ENCODE results near the gene RAD51B. TPM values are rescaled to one million over a fixed set of nuclear protein-coding genes. Genes with fewer than 3 reads are reported as not detected.
A peak's percentile ranks its signal among the peaks of the same experiment; 100 is the strongest.

RAD51B gene
- total RNA-seq, 2 donors from 2014 or later: 9.3 to 12.1 TPM

DNA sequence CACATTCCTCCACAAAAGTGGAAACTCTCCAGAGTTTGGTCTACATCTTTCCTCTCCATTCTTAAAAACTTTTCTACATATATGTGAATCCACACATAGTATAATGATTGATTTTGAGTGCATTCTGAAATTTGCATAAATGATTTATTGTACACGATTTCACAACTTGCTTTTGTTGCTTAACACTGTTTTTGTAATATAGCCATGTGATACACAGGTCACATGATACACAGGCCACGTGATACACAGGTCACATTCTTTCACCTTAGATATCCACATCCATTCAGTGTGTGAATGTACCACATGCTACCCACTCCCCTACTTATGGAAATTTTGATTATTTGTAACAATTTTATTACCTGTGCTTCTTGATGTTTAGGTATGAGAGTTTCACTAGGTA lies 654.2 kb downstream of the RAD51B start:
- H3K27me3 ChIP-seq (replicated peaks; ENCODE audit: insufficient read depth): no peaks in the 10 kb centered on the region
- H3K27ac ChIP-seq: no peak overlapping the region
- TF ChIP-seq, protein P1, sequence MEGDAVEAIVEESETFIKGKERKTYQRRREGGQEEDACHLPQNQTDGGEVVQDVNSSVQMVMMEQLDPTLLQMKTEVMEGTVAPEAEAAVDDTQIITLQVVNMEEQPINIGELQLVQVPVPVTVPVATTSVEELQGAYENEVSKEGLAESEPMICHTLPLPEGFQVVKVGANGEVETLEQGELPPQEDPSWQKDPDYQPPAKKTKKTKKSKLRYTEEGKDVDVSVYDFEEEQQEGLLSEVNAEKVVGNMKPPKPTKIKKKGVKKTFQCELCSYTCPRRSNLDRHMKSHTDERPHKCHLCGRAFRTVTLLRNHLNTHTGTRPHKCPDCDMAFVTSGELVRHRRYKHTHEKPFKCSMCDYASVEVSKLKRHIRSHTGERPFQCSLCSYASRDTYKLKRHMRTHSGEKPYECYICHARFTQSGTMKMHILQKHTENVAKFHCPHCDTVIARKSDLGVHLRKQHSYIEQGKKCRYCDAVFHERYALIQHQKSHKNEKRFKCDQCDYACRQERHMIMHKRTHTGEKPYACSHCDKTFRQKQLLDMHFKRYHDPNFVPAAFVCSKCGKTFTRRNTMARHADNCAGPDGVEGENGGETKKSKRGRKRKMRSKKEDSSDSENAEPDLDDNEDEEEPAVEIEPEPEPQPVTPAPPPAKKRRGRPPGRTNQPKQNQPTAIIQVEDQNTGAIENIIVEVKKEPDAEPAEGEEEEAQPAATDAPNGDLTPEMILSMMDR (IDR thresholded peaks at IDR 0.05): no peak
- ATAC-seq (ENCODE audit: insufficient number of reproducible peaks, low FRiP score, low read depth) (no peak), DNase-seq (ENCODE audit: low spot score) (no peak)
- H3K9me3 ChIP-seq: no peaks in the 10 kb centered on the region
- no peak overlapping the region for H3K4me3 ChIP-seq
- H3K36me3 ChIP-seq: no peaks in the 10 kb centered on the region
- peaks cover 8 to 12% of the 10 kb centered on the region in 2 donors for H3K4me1 ChIP-seq (ENCODE audit: control insufficient read depth in 1 of 2, low read depth in 2 of 2)

DNA sequence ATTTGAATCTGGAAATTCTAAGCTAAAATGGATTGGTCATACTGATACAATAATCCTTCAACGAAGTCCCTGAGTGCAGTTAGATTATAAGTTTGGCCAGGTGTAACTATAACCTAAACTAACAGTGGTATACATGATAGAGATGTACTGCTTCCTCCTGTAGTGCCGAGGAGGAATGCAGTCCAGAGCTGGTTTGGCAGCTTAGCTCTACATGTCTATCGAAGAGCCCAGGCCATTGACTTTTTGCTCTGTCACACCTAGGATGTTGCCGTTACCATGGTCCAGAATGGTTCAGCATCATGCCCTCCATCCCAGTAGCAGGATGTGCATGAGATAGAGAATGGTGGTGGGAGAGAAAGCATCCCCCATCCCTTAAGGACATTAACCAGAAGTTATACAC lies 655.2 kb downstream of the RAD51B start:
- Histone ChIP-seq H3K27ac (no peak overlapping the region), H3K4me3 (no peak overlapping the region), H3K36me3 (no peaks in the 10 kb centered on the region), H3K27me3 (replicated peaks; ENCODE audit: insufficient read depth) (no peaks in the 10 kb centered on the region), H3K4me1 (ENCODE audit: control insufficient read depth in 1 of 2, low read depth in 2 of 2) (peaks cover 8 to 12% of the 10 kb centered on the region in 2 donors), H3K9me3 (no peaks in the 10 kb centered on the region)
- DNase-seq (ENCODE audit: low spot score) (no peak), ATAC-seq (ENCODE audit: insufficient number of reproducible peaks, low FRiP score, low read depth) (no peak)
- TF ChIP-seq, protein P1 (IDR thresholded peaks at IDR 0.05): no peak

DNA sequence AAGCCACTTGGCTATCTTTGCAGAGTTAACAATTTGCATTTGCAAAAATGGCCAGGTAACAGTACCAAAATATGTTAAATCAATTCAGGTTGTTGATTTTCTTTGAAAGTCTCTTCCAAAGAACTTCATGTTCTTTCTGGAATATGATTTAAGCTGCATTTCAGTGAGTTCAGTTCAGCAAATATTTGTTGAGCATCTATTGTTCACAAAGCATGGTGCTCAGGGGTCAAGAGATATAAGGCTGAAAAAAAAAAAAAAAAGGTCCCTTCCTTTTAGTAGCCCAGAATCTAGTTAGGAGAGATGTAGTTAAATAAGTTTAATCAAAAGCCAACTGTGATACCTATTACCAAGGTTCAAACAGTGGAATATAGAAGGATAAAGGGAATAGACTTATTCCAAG lies 656.2 kb downstream of the RAD51B start:
- TF ChIP-seq, protein P1 (IDR thresholded peaks at IDR 0.05): no peak
- no peak for ATAC-seq (ENCODE audit: insufficient number of reproducible peaks, low FRiP score, low read depth)

DNA sequence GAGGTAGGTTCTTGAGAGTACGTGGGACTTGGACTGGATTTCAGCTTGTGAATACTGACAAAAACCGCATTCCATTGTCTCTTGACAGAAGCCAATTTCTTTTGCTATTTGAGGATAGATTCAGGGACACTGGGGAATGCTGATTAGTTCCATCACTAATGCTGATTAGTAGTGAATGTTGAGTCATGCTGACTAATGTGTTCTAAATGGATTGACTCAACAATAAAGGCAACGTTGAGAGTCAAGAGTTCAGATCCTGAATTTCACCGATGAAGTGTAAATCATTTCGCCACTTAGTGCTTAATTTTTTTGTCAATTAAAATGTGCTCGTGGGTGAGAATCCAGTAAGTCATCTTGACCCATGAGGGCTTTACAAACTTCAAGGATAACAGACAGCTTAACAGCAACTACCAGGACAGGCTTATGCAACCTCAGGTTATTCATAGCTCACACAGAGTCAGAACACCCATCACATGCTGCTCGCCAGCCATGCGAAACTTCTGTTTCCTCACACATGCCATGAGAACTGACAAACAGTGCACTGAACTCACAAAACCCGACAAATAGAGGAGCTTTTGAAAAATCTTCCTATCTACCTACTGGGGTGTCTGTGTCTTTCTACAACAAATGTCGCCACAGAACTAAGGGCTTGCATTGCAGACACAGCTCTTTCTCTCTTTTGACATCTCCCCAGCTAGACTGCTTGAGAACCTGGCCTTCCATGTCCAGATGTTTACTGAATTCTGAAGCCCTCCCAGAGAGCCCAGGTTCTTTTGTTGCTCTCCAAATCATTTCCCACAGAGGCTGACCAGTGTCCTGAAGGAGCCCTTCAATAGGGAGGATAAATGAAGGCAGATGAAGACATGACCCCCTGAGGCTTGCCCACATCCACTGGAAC lies 656.9 kb downstream of the RAD51B start:
- Histone ChIP-seq H3K27ac (peak overlapping the region in 1 of 2 donors; percentile 6), H3K4me1 (ENCODE audit: control insufficient read depth in 1 of 2, low read depth in 2 of 2) (peaks cover 8 to 12% of the 10 kb centered on the region in 2 donors)
- TF ChIP-seq, protein P1 (IDR thresholded peaks at IDR 0.05): no peak

More for the DNA sequence above, 656.2 kb downstream of the RAD51B start:
- H3K36me3 ChIP-seq: no peaks in the 10 kb centered on the region
- no peak overlapping the region for H3K27ac ChIP-seq
- DNase-seq (ENCODE audit: low spot score): no peak
- no peaks in the 10 kb centered on the region for H3K9me3 ChIP-seq
- H3K4me1 ChIP-seq (ENCODE audit: control insufficient read depth in 1 of 2, low read depth in 2 of 2): peaks cover 8 to 12% of the 10 kb centered on the region in 2 donors
- no peaks in the 10 kb centered on the region for H3K27me3 ChIP-seq (replicated peaks; ENCODE audit: insufficient read depth)
- H3K4me3 ChIP-seq: no peak overlapping the region

DNA sequence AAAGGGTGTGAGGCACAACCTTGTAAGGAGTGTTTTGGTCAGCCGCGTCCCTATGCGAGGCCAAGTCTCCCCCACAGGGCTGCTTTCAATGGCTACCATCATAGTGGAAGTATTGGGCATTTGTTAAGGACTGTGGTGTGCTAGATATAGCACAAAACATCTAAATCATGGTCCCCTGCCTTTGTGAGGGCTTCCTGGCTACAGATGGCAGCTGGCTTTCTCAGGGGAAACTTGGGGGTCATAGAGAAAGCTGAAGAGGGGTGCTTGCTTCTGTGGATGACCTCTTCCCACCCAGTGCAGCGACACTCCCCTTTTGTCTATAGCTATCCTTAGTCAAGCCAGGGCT lies 657.5 kb downstream of the RAD51B start:
- DNase-seq (ENCODE audit: low spot score) (no peak), ATAC-seq (ENCODE audit: insufficient number of reproducible peaks, low FRiP score, low read depth) (no peak)
- Histone ChIP-seq H3K9me3 (no peaks in the 10 kb centered on the region), H3K36me3 (no peaks in the 10 kb centered on the region), H3K27me3 (replicated peaks; ENCODE audit: insufficient read depth) (no peaks in the 10 kb centered on the region), H3K4me1 (ENCODE audit: control insufficient read depth in 1 of 2, low read depth in 2 of 2) (peaks cover 8 to 12% of the 10 kb centered on the region in 2 donors), H3K4me3 (no peak overlapping the region), H3K27ac (peak overlapping the region in 1 of 2 donors; percentile 6)
- TF ChIP-seq, protein P1 (IDR thresholded peaks at IDR 0.05): no peak

More for the DNA sequence above, 656.9 kb downstream of the RAD51B start:
- no peak for DNase-seq (ENCODE audit: low spot score)
- H3K27me3 ChIP-seq (replicated peaks; ENCODE audit: insufficient read depth): no peaks in the 10 kb centered on the region
- no peaks in the 10 kb centered on the region for H3K9me3 ChIP-seq
- no peak overlapping the region for H3K4me3 ChIP-seq
- H3K36me3 ChIP-seq: no peaks in the 10 kb centered on the region
- ATAC-seq (ENCODE audit: insufficient number of reproducible peaks, low FRiP score, low read depth): no peak

All from thoracic aorta (tissue), 2 donors.